ENCODE measurements around the gene CD22. TPM values are rescaled to one million over a fixed set of nuclear protein-coding genes. Genes with fewer than 3 reads are reported as not detected.
"Not testable (repeated sequence)": the region's sequence is repeated elsewhere in the genome, so short reads cannot be mapped to it uniquely, and the experiment has no call there.

CD22 gene
- polyA plus RNA-seq, result 1 to 10 TPM in 1 of 2 donors, under 1 TPM in 1; 0.71 to 1.2 TPM

DNA sequence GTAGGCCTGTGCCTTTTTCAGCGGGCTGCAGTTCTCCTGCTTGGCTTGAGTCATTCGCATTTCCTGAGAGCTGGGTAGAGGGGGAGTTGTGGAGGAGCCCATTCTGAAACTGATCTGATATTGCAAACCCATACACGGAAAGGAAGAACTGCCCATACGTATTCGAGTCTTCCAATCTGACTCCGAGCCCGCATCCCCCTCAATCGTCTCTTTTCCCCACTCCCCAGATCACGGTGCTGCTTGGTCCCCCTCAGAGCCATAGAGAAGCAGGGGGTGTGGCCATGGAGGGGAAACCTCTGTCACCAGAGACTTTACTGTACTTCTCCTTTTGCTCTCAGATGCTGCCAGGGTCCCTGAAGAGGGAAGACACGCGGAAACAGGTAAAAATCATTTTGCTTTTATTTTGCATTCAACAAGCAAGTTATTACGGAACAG, at the start of gene CD22:
TSS of gene CD22 (plus strand) at position 337 of the 435 bp plus-strand sequence. CDS start 2,854 bp downstream, outside the sequence.
- Histone ChIP-seq H3K4me1 (ENCODE audit: control insufficient read depth in 2 of 2, insufficient read depth in 2 of 2, low read length in 1 of 2) (no peaks in the 10 kb centered on the region), H3K27me3 (ENCODE audit: control insufficient read depth in 1 of 2, insufficient read depth in 2 of 2, low read length in 2 of 2) (no peaks in the 10 kb centered on the region), H3K4me3 (ENCODE audit: low read depth in 1 of 2, low read length in 2 of 2) (no peak within 1 kb of the TSS), H3K9me3 (ENCODE audit: control insufficient read depth in 2 of 2, insufficient read depth in 1 of 2, low read depth in 1 of 2, low read length in 1 of 2) (no peaks in the 10 kb centered on the region), H3K36me3 (ENCODE audit: control insufficient read depth in 2 of 2, insufficient read depth in 2 of 2, low read length in 1 of 2) (no peaks in the 10 kb centered on the region), H3K27ac (ENCODE audit: low read depth in 2 of 2, low read length in 1 of 2) (no peak within 1 kb of the TSS)
- WGBS, 2 donors, result 75 to 76% methylated on average over 12 of the region's 12 CpGs

DNA sequence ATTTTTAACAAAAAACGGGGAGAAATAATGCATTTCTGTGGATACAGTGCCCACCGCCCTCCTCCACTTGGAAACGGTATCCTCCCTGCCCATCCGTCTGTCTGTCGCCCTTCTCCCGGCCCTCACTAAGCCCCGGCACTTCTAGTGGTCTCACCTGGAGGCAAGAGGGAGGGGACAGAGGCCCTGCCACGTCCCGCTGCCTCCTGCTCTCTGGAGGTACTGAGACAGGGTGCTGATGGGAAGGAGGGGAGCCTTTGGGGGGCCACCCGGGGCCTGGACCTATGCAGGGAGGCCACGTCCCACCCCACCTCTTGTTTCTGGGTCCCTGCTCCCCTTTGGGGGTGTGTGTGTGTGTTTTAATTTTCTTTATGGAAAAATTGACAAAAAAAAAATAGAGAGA, 49.6 kb upstream of the CD22 start:
- no peaks in the 10 kb centered on the region for H3K9me3 ChIP-seq (ENCODE audit: control insufficient read depth in 2 of 2, insufficient read depth in 1 of 2, low read depth in 1 of 2, low read length in 1 of 2)
- peaks cover 0 to 14% of the 10 kb centered on the region in 2 donors for H3K4me1 ChIP-seq (ENCODE audit: control insufficient read depth in 2 of 2, insufficient read depth in 2 of 2, low read length in 1 of 2)
- peaks cover 4 to 25% of the 10 kb centered on the region in 2 donors for H3K36me3 ChIP-seq (ENCODE audit: control insufficient read depth in 2 of 2, insufficient read depth in 2 of 2, low read length in 1 of 2)
- H3K27ac ChIP-seq (ENCODE audit: low read depth in 2 of 2, low read length in 1 of 2), result no peak overlapping the region
- no peaks in the 10 kb centered on the region for H3K27me3 ChIP-seq (ENCODE audit: control insufficient read depth in 1 of 2, insufficient read depth in 2 of 2, low read length in 2 of 2)
- H3K4me3 ChIP-seq (ENCODE audit: low read depth in 1 of 2, low read length in 2 of 2), result no peak overlapping the region
- WGBS, 2 donors, result 80 to 87% methylated on average over 11 of the region's 11 CpGs

DNA sequence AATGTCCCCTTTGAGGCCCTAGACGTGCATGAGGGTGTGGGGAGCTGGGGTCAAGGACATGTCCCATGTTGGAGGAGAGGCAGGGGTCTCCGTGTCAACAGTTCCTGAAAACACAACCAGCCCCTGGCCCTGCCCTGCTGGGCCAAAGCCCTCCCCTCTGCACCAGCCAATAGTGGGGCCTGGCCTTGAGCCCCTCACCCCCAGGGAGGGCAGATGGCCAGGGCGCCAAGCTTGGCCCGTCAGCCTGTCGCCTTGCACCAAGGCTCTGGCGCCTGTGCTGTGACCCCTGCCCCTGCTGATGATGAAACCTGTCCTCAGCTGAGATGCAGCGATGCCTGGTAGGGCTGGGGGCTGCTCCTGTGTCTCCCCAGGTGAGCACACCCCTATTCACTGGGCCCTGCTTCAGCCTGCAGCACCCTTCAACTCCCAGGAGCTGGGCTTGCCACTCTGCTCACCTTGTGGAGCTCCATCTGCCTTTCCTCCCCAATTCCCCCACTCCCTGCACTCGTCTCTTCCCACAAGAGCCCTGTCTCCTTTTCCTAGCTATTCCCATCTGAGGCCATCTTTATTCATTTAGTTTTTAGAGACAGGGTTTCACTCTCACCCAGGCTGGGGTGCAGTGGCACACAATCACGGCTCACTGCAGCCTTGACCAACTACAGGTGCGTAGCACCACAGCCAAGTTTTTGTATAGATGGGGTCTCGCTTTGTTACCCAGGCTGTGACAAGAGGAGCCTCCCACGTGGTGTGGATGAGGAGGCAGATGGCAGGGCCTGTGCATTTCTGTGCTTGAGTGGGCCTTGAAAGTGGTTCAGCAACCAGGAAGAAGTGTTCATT, 48.8 kb upstream of the CD22 start:
- Histone ChIP-seq H3K27me3 (ENCODE audit: control insufficient read depth in 1 of 2, insufficient read depth in 2 of 2, low read length in 2 of 2) (no peaks in the 10 kb centered on the region), H3K9me3 (ENCODE audit: control insufficient read depth in 2 of 2, insufficient read depth in 1 of 2, low read depth in 1 of 2, low read length in 1 of 2) (no peaks in the 10 kb centered on the region), H3K4me1 (ENCODE audit: control insufficient read depth in 2 of 2, insufficient read depth in 2 of 2, low read length in 1 of 2) (peaks cover 0 to 14% of the 10 kb centered on the region in 2 donors), H3K4me3 (ENCODE audit: low read depth in 1 of 2, low read length in 2 of 2) (no peak overlapping the region), H3K36me3 (ENCODE audit: control insufficient read depth in 2 of 2, insufficient read depth in 2 of 2, low read length in 1 of 2) (peaks cover 4 to 25% of the 10 kb centered on the region in 2 donors), H3K27ac (ENCODE audit: low read depth in 2 of 2, low read length in 1 of 2) (no peak overlapping the region)
- WGBS, 2 donors, result 64 to 68% methylated on average over 12 of the region's 12 CpGs

DNA sequence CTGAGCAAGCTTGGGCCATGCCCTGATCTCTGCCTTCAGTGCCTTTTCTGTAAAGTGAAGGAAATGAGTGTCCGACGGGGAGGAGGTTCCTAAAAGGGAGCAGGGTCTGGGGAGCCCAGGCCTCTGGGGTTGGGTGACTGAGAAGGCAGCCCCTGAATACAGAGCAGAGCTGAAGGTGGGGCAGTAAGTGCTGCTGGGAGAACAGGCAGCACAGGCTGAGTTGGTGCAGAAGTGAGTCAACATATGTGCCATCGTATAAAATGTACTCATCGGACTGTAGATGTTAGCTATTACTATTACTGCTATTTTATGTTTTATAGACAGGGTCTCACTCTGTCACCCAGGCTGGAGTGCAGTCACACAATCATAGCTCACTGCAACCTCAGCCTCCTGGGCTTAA, 47.7 kb upstream of the CD22 start:
- Histone ChIP-seq H3K27me3 (ENCODE audit: control insufficient read depth in 1 of 2, insufficient read depth in 2 of 2, low read length in 2 of 2) (no peaks in the 10 kb centered on the region), H3K9me3 (ENCODE audit: control insufficient read depth in 2 of 2, insufficient read depth in 1 of 2, low read depth in 1 of 2, low read length in 1 of 2) (no peaks in the 10 kb centered on the region), H3K4me1 (ENCODE audit: control insufficient read depth in 2 of 2, insufficient read depth in 2 of 2, low read length in 1 of 2) (peaks cover 0 to 14% of the 10 kb centered on the region in 2 donors), H3K4me3 (ENCODE audit: low read depth in 1 of 2, low read length in 2 of 2) (no peak overlapping the region), H3K27ac (ENCODE audit: low read depth in 2 of 2, low read length in 1 of 2) (peak overlapping the region in 1 of 2 donors; percentile 28), H3K36me3 (ENCODE audit: control insufficient read depth in 2 of 2, insufficient read depth in 2 of 2, low read length in 1 of 2) (peaks cover 4 to 22% of the 10 kb centered on the region in 2 donors)
- WGBS, 2 donors, result 44 to 53% methylated on average over 4 of the region's 4 CpGs

DNA sequence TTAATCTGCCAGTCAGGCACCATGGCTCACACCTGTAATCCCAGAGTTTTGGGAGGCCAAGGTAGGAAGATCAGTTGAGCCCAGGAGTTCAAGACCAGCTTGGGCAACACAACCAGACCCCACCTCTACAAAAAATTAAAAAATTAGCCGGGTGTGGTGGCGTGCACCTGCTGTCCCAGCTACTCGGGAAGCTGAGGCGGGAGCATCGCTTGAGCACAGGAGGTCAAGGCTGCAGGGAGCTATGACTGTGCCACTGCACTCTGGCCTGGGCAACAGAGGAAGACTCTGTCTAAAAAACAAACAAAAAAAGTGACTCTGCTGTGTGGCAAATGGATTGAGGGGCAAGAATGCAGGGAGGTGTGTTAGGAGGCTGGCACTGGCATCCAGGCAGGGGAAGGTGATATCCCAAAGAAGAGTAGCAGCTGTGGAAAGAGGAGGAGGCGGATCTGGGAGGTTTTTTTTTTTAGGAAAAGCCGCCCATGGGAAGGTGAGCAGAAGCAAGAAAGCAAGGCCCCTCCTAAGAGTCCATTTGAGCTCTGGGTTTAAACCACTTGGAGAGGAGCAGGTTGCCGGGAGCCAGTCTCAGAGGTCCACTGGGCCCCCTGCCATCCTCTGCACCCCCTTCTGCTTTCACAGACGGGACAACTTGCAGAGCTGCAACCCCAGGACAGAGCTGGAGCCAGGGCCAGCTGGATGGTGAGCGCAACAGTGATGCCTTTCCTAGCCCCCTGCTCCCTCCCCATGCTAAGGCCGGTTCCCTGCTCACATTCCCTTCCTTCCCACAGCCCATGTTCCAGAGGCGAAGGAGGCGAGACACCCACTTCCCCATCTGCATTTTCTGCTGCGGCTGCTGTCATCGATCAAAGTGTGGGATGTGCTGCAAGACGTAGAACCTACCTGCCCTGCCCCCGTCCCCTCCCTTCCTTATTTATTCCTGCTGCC, 44.6 kb upstream of the CD22 start:
- WGBS, 2 donors, result 78% methylated on average over 17 of the region's 17 CpGs
- Histone ChIP-seq H3K36me3 (ENCODE audit: control insufficient read depth in 2 of 2, insufficient read depth in 2 of 2, low read length in 1 of 2) (peaks cover 0 to 2% of the 10 kb centered on the region in 2 donors), H3K9me3 (ENCODE audit: control insufficient read depth in 2 of 2, insufficient read depth in 1 of 2, low read depth in 1 of 2, low read length in 1 of 2) (no peaks in the 10 kb centered on the region), H3K4me3 (ENCODE audit: low read depth in 1 of 2, low read length in 2 of 2) (no peak overlapping the region), H3K4me1 (ENCODE audit: control insufficient read depth in 2 of 2, insufficient read depth in 2 of 2, low read length in 1 of 2) (peaks cover 0 to 14% of the 10 kb centered on the region in 2 donors), H3K27me3 (ENCODE audit: control insufficient read depth in 1 of 2, insufficient read depth in 2 of 2, low read length in 2 of 2) (no peaks in the 10 kb centered on the region), H3K27ac (ENCODE audit: low read depth in 2 of 2, low read length in 1 of 2) (no peak overlapping the region)

DNA sequence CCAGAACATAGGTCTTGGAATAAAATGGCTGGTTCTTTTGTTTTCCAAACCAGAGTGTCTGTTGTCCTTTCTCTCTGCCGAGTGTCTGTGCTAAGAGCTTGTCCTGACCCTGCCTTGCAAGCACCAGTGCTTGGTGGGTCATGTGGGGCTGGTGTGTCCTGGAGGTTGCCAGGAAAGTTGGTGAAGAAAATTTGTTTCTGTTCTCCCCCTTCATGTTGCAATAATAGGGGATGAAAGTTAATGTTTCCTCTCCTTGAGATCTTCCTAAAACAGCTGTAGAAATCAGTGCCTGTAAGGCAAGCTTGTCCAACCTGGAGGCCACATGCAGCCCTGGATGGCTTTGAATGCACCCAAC, 43.9 kb upstream of the CD22 start:
- H3K4me1 ChIP-seq (ENCODE audit: control insufficient read depth in 2 of 2, insufficient read depth in 2 of 2, low read length in 1 of 2), result peaks cover 0 to 14% of the 10 kb centered on the region in 2 donors
- no peak overlapping the region for H3K4me3 ChIP-seq (ENCODE audit: low read depth in 1 of 2, low read length in 2 of 2)
- no peak overlapping the region for H3K27ac ChIP-seq (ENCODE audit: low read depth in 2 of 2, low read length in 1 of 2)
- no peaks in the 10 kb centered on the region for H3K36me3 ChIP-seq (ENCODE audit: control insufficient read depth in 2 of 2, insufficient read depth in 2 of 2, low read length in 1 of 2)
- H3K9me3 ChIP-seq (ENCODE audit: control insufficient read depth in 2 of 2, insufficient read depth in 1 of 2, low read depth in 1 of 2, low read length in 1 of 2), result no peaks in the 10 kb centered on the region
- 47 to 64% methylated on average over 1 of the region's 1 CpG for WGBS, 2 donors
- no peaks in the 10 kb centered on the region for H3K27me3 ChIP-seq (ENCODE audit: control insufficient read depth in 1 of 2, insufficient read depth in 2 of 2, low read length in 2 of 2)

DNA sequence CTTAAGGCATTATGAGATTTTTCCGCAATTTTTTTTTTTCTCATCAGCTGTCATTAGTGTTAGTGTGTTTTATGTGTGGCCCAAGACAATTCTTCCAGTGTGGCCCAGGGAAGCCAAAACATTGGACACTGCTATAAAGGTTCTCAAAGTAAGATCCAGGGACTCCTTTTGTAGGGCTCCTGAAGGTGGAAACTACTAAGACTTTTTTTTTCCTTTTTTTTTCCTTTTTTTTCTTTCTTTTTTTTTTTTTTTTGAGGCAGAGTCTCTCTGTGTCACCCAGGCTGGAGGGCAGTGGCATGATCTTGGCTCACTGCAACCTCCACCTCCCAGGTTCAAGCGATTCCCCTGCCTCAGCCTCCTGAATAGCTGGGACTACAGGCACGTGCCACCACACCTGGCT, 43.5 kb upstream of the CD22 start:
- H3K4me3 ChIP-seq (ENCODE audit: low read depth in 1 of 2, low read length in 2 of 2); H3K27ac ChIP-seq (ENCODE audit: low read depth in 2 of 2, low read length in 1 of 2); H3K36me3 ChIP-seq (ENCODE audit: control insufficient read depth in 2 of 2, insufficient read depth in 2 of 2, low read length in 1 of 2); H3K9me3 ChIP-seq (ENCODE audit: control insufficient read depth in 2 of 2, insufficient read depth in 1 of 2, low read depth in 1 of 2, low read length in 1 of 2); H3K27me3 ChIP-seq (ENCODE audit: control insufficient read depth in 1 of 2, insufficient read depth in 2 of 2, low read length in 2 of 2): not testable (repeated sequence)
- peaks cover 0 to 14% of the 10 kb centered on the region in 2 donors for H3K4me1 ChIP-seq (ENCODE audit: control insufficient read depth in 2 of 2, insufficient read depth in 2 of 2, low read length in 1 of 2)
- 88 to 94% methylated on average over 3 of the region's 3 CpGs for WGBS, 2 donors

DNA sequence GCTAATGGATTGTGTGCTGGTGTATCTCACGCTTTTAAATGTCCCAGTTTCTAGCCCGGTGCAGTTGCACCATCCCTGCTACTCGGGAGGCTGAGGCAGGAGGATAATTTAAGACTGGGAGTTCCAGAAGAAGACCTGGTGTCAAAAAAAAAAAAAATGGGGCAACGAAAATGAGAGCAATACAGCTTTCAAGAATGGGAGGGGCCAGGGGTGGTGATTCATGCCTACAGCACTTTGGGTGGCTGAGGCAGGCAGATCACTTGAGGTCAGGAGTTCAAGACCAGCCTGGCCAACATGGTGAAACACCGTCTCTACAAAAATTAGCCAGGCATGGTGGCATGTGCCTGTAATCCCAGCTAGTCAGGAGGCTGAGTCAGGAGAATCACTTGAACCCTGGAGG, 42.9 kb upstream of the CD22 start:
- H3K27me3 ChIP-seq (ENCODE audit: control insufficient read depth in 1 of 2, insufficient read depth in 2 of 2, low read length in 2 of 2); H3K4me1 ChIP-seq (ENCODE audit: control insufficient read depth in 2 of 2, insufficient read depth in 2 of 2, low read length in 1 of 2); H3K4me3 ChIP-seq (ENCODE audit: low read depth in 1 of 2, low read length in 2 of 2); H3K27ac ChIP-seq (ENCODE audit: low read depth in 2 of 2, low read length in 1 of 2); H3K9me3 ChIP-seq (ENCODE audit: control insufficient read depth in 2 of 2, insufficient read depth in 1 of 2, low read depth in 1 of 2, low read length in 1 of 2); H3K36me3 ChIP-seq (ENCODE audit: control insufficient read depth in 2 of 2, insufficient read depth in 2 of 2, low read length in 1 of 2): not testable (repeated sequence)
- 73 to 75% methylated on average over 5 of the region's 5 CpGs for WGBS, 2 donors

DNA sequence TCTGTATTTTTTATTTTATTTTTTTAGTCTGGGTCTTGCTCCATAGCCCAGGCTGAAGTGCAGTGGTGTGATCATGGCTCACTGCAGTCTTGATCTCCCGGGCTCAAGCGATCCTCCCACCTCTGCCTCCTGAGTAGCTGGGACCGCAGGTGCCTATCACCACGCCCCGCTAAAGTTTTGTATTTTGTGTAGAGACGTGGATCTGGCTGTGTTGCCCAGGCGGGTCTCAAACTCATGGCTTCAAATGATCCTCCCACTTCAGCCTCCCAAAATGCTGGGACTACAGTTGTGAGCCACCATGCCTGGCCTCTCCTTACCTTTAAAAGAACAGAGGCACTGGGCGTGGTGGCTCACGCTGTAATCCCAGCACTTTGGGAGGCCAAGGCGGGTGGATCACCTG, 41.3 kb upstream of the CD22 start:
- Histone ChIP-seq H3K4me3 (ENCODE audit: low read depth in 1 of 2, low read length in 2 of 2) (no peak overlapping the region), H3K9me3 (ENCODE audit: control insufficient read depth in 2 of 2, insufficient read depth in 1 of 2, low read depth in 1 of 2, low read length in 1 of 2) (no peaks in the 10 kb centered on the region), H3K27ac (ENCODE audit: low read depth in 2 of 2, low read length in 1 of 2) (no peak overlapping the region), H3K27me3 (ENCODE audit: control insufficient read depth in 1 of 2, insufficient read depth in 2 of 2, low read length in 2 of 2) (no peaks in the 10 kb centered on the region), H3K4me1 (ENCODE audit: control insufficient read depth in 2 of 2, insufficient read depth in 2 of 2, low read length in 1 of 2) (no peaks in the 10 kb centered on the region), H3K36me3 (ENCODE audit: control insufficient read depth in 2 of 2, insufficient read depth in 2 of 2, low read length in 1 of 2) (no peaks in the 10 kb centered on the region)
- WGBS, 2 donors, result 91% methylated on average over 9 to 10 of the region's 10 CpGs
